ENCODE measurements around the gene KRT84. TPM values are rescaled to one million over a fixed set of nuclear protein-coding genes. Genes with fewer than 3 reads are reported as not detected.

KRT84 gene
- total RNA-seq, 1 donor from 2014 or later: not detected

GRCh38 chr12:52392465-52393007 lies 7.1 kb upstream of the KRT84 start:
- DNase-seq (no peak), ATAC-seq (ENCODE audit: low read depth) (no peak)
- CTCF ChIA-PET: no interaction called here
- peaks cover 13% of the 10 kb centered on the region for H3K27me3 Mint-ChIP-seq
- intact Hi-C loops (cut with micrococcal nuclease): no loop called here
- POLR2A ChIA-PET: no interaction called here
- TF ChIP-seq CTCF (IDR thresholded peaks at IDR 0.05): no peak
- H3K4me3 Mint-ChIP-seq: no peak overlapping the region
- H3K27ac Mint-ChIP-seq: no peak overlapping the region
- H3K4me1 Mint-ChIP-seq: peaks cover 2% of the 10 kb centered on the region
- H3K36me3 Mint-ChIP-seq (ENCODE audit: low read depth): no peaks in the 10 kb centered on the region
- H3K9me3 Mint-ChIP-seq: no peaks in the 10 kb centered on the region

- DNase-seq: no peak
- Mint-ChIP-seq H3K27ac (no peak overlapping the region), H3K9me3 (no peaks in the 10 kb centered on the region), H3K4me1 (peaks cover 2% of the 10 kb centered on the region), H3K4me3 (no peak overlapping the region), H3K27me3 (peaks cover 13% of the 10 kb centered on the region), H3K36me3 (ENCODE audit: low read depth) (no peaks in the 10 kb centered on the region)
- no peak for TF ChIP-seq CTCF (IDR thresholded peaks at IDR 0.05)
- POLR2A ChIA-PET: no interaction called here
- no peak for ATAC-seq (ENCODE audit: low read depth)
- intact Hi-C loops (cut with micrococcal nuclease): no loop called here
- CTCF ChIA-PET: interaction anchor here (0.6 kb wide), 1 partner anchor 19 kb away, joined by 3 read pairs; no protein-coding TSS in a partner anchor
Measured at GRCh38 chr12:52391618-52392002, 6.2 kb upstream of the KRT84 start.

- H3K36me3 Mint-ChIP-seq (ENCODE audit: low read depth): no peaks in the 10 kb centered on the region
- no peaks in the 10 kb centered on the region for H3K9me3 Mint-ChIP-seq
- H3K27me3 Mint-ChIP-seq: peaks cover 13% of the 10 kb centered on the region
Measured at GRCh38 chr12:52390739-52391617, 5.5 kb upstream of the KRT84 start.

GRCh38 chr12:52389313-52390207 lies 4.1 kb upstream of the KRT84 start:
- Mint-ChIP-seq H3K36me3 (ENCODE audit: low read depth) (no peaks in the 10 kb centered on the region), H3K4me1 (peaks cover 2% of the 10 kb centered on the region), H3K27ac (no peak overlapping the region), H3K27me3 (peaks cover 9% of the 10 kb centered on the region), H3K4me3 (no peak overlapping the region), H3K9me3 (no peaks in the 10 kb centered on the region)
- DNase-seq (no peak), ATAC-seq (ENCODE audit: low read depth) (no peak)
- POLR2A ChIA-PET: no interaction called here
- no peak for TF ChIP-seq CTCF (IDR thresholded peaks at IDR 0.05)
- intact Hi-C loops (cut with micrococcal nuclease): no loop called here
- CTCF ChIA-PET: no interaction called here

More at GRCh38 chr12:52390739-52391617, 5.5 kb upstream of the KRT84 start:
- ATAC-seq (ENCODE audit: low read depth): no peak
- peaks cover 2% of the 10 kb centered on the region for H3K4me1 Mint-ChIP-seq
- no peak overlapping the region for H3K4me3 Mint-ChIP-seq
- no peak overlapping the region for H3K27ac Mint-ChIP-seq
- intact Hi-C loops (cut with micrococcal nuclease): no loop called here
- DNase-seq: no peak
- ChIA-PET CTCF (interaction anchor here (0.6 kb wide), 1 partner anchor 18 kb away, joined by 3 read pairs; no protein-coding TSS in a partner anchor), POLR2A (no interaction called here)
- no peak for TF ChIP-seq CTCF (IDR thresholded peaks at IDR 0.05)

GRCh38 chr12:52387859-52388258 lies 2.4 kb upstream of the KRT84 start:
- DNase-seq (no peak), ATAC-seq (ENCODE audit: low read depth) (no peak)
- ChIA-PET POLR2A (no interaction called here), CTCF (no interaction called here)
- Mint-ChIP-seq H3K4me3 (no peak overlapping the region), H3K27me3 (peaks cover 8% of the 10 kb centered on the region), H3K9me3 (no peaks in the 10 kb centered on the region), H3K27ac (no peak overlapping the region), H3K4me1 (peaks cover 2% of the 10 kb centered on the region), H3K36me3 (ENCODE audit: low read depth) (no peaks in the 10 kb centered on the region)
- TF ChIP-seq CTCF (IDR thresholded peaks at IDR 0.05): no peak
- intact Hi-C loops (cut with micrococcal nuclease): no loop called here
